Small intestine (tissue), 7 donors: ENCODE results near the gene POMC. TPM values are rescaled to one million over a fixed set of nuclear protein-coding genes. Genes with fewer than 3 reads are reported as not detected.

Experiments used
- DNase-seq, 2 donors: peaks; one replicate each; pipeline versions ENCODE4 v3.0.0 to v3.0.0-alpha.2; 2013
- FAIRE-seq: peaks from 2 replicates; lab custom pipeline; 2012; peaks lifted over from hg19 to GRCh38; lab: Jason Lieb, UNC
- H3K27ac ChIP-seq, 3 donors: one replicate each; pipeline ENCODE4 v1.5.1; 2013; ENCODE audit warnings: low read length in 2 of 3, mild to moderate bottlenecking in 2 of 3, control low read depth in 1 of 3, inconsistent platforms in 1 of 3, low read depth in 1 of 3, moderate library complexity in 1 of 3
- H3K27me3 ChIP-seq, 3 donors: one replicate each; pipeline ENCODE4 v1.6.1; 2013; ENCODE audit warnings: low read length in 3 of 3, inconsistent platforms in 1 of 3; ENCODE audit not compliant: control insufficient read depth in 3 of 3, insufficient read depth in 3 of 3
- H3K36me3 ChIP-seq, 3 donors: one replicate each; pipeline ENCODE4 v1.6.1; 2013; ENCODE audit warnings: low read length in 3 of 3, inconsistent platforms in 1 of 3, low read depth in 1 of 3, mild to moderate bottlenecking in 1 of 3, moderate library complexity in 1 of 3; ENCODE audit not compliant: control insufficient read depth in 3 of 3, insufficient read depth in 2 of 3
- H3K4me1 ChIP-seq, 3 donors: one replicate each; pipeline ENCODE4 v1.6.1; 2013; ENCODE audit warnings: low read length in 2 of 3, inconsistent platforms in 1 of 3, low read depth in 1 of 3, mild to moderate bottlenecking in 1 of 3, moderate library complexity in 1 of 3; ENCODE audit not compliant: control insufficient read depth in 3 of 3, insufficient read depth in 2 of 3
- H3K4me3 ChIP-seq, 3 donors: one replicate each; pipeline ENCODE4 v1.5.1; 2013; ENCODE audit warnings: low read length in 3 of 3, control low read depth in 1 of 3, inconsistent platforms in 1 of 3, low read depth in 1 of 3, mild to moderate bottlenecking in 1 of 3, moderate library complexity in 1 of 3
- H3K9me3 ChIP-seq, 2 donors: one replicate each; pipeline ENCODE4 v1.6.1; 2013; ENCODE audit warnings: low read depth in 1 of 2, low read length in 1 of 2; ENCODE audit not compliant: control insufficient read depth in 2 of 2, insufficient read depth in 1 of 2
- WGBS, 3 donors: extraction: QIAGEN DNeasy Blood & Tissue Kit; methylation state at CpG; one replicate each; pipeline ENCODE4 v1.1.7; 2013; 5-methylcytosine and 5-hydroxymethylcytosine counted together
- polyA plus RNA-seq, 4 donors: library from polyadenylated mRNA; stranded (reverse) in 3 of 4; unstranded in 1 of 4; fragments of 200-250 nt in 3 of 4; fragments of 120-200 nt in 1 of 4; gene quantifications; one replicate each; pipeline versions ENCODE4 v1.2.1 to v1.2.3, GENCODE V29; 2013
- donor health status: healthy with polysubstance abuse.
- donor health status: control.
- donor health status: control.
- donor health status: Bipolar disorder and iron deficiency.
- donor health status: healthy.

Gene POMC
- polyA plus RNA-seq, 4 donors, result 0.67 to 3.7 (median 1.9) TPM

GRCh38 chr2:25115902-25116301 is 52.5 kb downstream of the POMC start:
- H3K4me3 ChIP-seq, result no peak overlapping the region
- FAIRE-seq (no peak), DNase-seq (peak in 1 of 2 donors; percentile 30)
- H3K27me3 ChIP-seq, result no peaks in the 10 kb centered on the region
- H3K27ac ChIP-seq, result no peak overlapping the region
- H3K36me3 ChIP-seq, result no peaks in the 10 kb centered on the region
- no peaks in the 10 kb centered on the region for H3K4me1 ChIP-seq
- 79 to 85% (median 84%) methylated on average over 4 of the region's 4 CpGs for WGBS, 3 donors
- no peaks in the 10 kb centered on the region for H3K9me3 ChIP-seq

GRCh38 chr2:25115249-25115883 is 53.0 kb downstream of the POMC start:
- FAIRE-seq (no peak), DNase-seq (no peak)
- Histone ChIP-seq H3K9me3 (no peaks in the 10 kb centered on the region), H3K4me3 (no peak overlapping the region), H3K27me3 (no peaks in the 10 kb centered on the region), H3K27ac (no peak overlapping the region), H3K36me3 (no peaks in the 10 kb centered on the region), H3K4me1 (no peaks in the 10 kb centered on the region)
- 87 to 90% (median 89%) methylated on average over 9 of the region's 9 CpGs for WGBS, 3 donors

DNA sequence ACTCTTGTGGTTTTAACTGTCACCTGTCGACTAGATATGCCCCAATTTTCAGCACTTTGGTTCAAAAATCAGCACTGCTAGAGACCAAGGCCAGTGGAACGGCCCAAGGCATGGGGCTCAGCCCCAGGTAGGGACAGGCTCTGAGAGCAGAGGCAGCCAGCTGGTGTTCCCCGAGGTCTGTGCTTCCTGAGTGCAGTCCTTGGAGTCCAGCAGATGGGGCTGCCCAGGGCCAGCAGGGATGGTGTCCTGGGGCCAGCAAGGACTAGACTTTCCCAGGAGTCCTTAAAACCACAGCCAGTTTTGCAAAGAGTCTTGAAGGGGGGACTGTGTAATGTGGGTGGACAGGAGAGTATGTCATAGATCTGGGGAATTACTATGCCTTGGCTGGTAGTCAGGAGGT is 56.3 kb downstream of the POMC start:
- 71 to 78% (median 71%) methylated on average over 3 of the region's 3 CpGs for WGBS, 3 donors
- no peaks in the 10 kb centered on the region for H3K27me3 ChIP-seq
- FAIRE-seq (no peak), DNase-seq (no peak)
- no peaks in the 10 kb centered on the region for H3K4me1 ChIP-seq
- H3K9me3 ChIP-seq, result no peaks in the 10 kb centered on the region
- H3K36me3 ChIP-seq, result no peaks in the 10 kb centered on the region
- no peak overlapping the region for H3K27ac ChIP-seq
- H3K4me3 ChIP-seq, result no peak overlapping the region

Other genes with a start within 250 kb of the POMC start
- 10 to 100 TPM in 2 of 4 donors, 1 to 10 TPM in 2; 3.6 to 36.3 (median 9.8) TPM for gene ADCY3, start 248.3 kb downstream of the POMC start, polyA plus RNA-seq
- 1 to 10 TPM in 2 of 4 donors, under 1 TPM in 2; 0.81 to 5.3 (median 1.7) TPM for gene DNAJC27, start 196.6 kb downstream of the POMC start, polyA plus RNA-seq
- gene EFR3B, start 126.5 kb downstream of the POMC start, polyA plus RNA-seq, result 1 to 10 TPM in 1 of 4 donors, under 1 TPM in 1, not detected in 2; 0.88 to 3.0 TPM
- gene DNMT3A, start 173.3 kb upstream of the POMC start, polyA plus RNA-seq, result 10 to 100 TPM in 2 of 4 donors, 1 to 10 TPM in 2; 3.4 to 51.2 (median 9.7) TPM